GM12878 (cell line): Measurements from ENCODE around the gene ASIC1. TPM values are rescaled to one million over a fixed set of nuclear protein-coding genes. Genes with fewer than 3 reads are reported as not detected.

ENCODE experiments used
- ATF3 ChIP-seq: IDR thresholded peaks from 2 replicates; pipeline ENCODE4 v1.6.1; 2011; ENCODE audit warnings: low read depth, mild to moderate bottlenecking, low read length, moderate library complexity, borderline replicate concordance; ENCODE audit errors: extremely low read depth
- CHD1 ChIP-seq: IDR thresholded peaks from 2 replicates; pipeline ENCODE4 v1.6.1; 2012; ENCODE audit warnings: low read depth, low read length, improper control_type of control experiment
- CHD2 ChIP-seq: IDR thresholded peaks from 2 replicates; pipeline ENCODE4 v1.6.1; 2011; ENCODE audit warnings: low read depth, low read length, improper control_type of control experiment, borderline replicate concordance
- DPF2 ChIP-seq: fragments of 450-650 bp; IDR thresholded peaks from 2 replicates; pipeline ENCODE4 v1.6.1; 2017; ENCODE audit warnings: mild to moderate bottlenecking
- EED ChIP-seq: sonication (generic); IDR thresholded peaks from 2 replicates; pipeline ENCODE4 v1.6.1; 2016; ENCODE audit warnings: antibody characterized with exemption, low read depth
- EZH2 ChIP-seq: IDR thresholded peaks from 2 replicates; pipeline ENCODE4 v1.6.1; 2012; ENCODE audit warnings: low read depth, mild to moderate bottlenecking, control low read depth, inconsistent platforms, low read length, borderline replicate concordance; ENCODE audit not compliant: control insufficient read depth
- HSF1 ChIP-seq: fragments of 150-350 bp; IDR thresholded peaks from 2 replicates; pipeline ENCODE4 v1.6.1; 2014; ENCODE audit warnings: mild to moderate bottlenecking, low read depth, low read length
- IKZF1 ChIP-seq: fragments of 450-650 bp; conservative IDR thresholded peaks from 2 replicates; pipeline ENCODE4 v1.6.1; 2017; ENCODE audit warnings: antibody characterized with exemption, mild to moderate bottlenecking
- IKZF2 ChIP-seq, 2 experiments: fragments of 450-650 bp; IDR thresholded peaks; 2 replicates each; pipeline ENCODE4 v1.6.1; 2017; ENCODE audit warnings: mild to moderate bottlenecking in 2 of 2, moderate library complexity in 2 of 2
- JUND ChIP-seq: IDR thresholded peaks from 2 replicates; pipeline ENCODE4 v1.6.1; 2012; ENCODE audit warnings: low read depth, mild to moderate bottlenecking, low read length, improper control_type of control experiment, moderate library complexity
- KAT2A ChIP-seq: conservative IDR thresholded peaks from 2 replicates; pipeline ENCODE4 v1.6.1; 2011; ENCODE audit warnings: low read depth, low read length; ENCODE audit not compliant: control insufficient read depth
- MTA2 ChIP-seq: fragments of 450-650 bp; IDR thresholded peaks from 2 replicates; pipeline ENCODE4 v1.6.1; 2016; ENCODE audit warnings: low read depth, mild to moderate bottlenecking, moderate library complexity
- NR2F1 ChIP-seq: fragments of 450-650 bp; conservative IDR thresholded peaks from 2 replicates; pipeline ENCODE4 v1.6.1; 2017; ENCODE audit warnings: mild to moderate bottlenecking
- RAD21 ChIP-seq: IDR thresholded peaks from 2 replicates; pipeline ENCODE4 v1.6.1; 2011; ENCODE audit warnings: mild to moderate bottlenecking, low read depth, low read length, moderate library complexity; ENCODE audit not compliant: insufficient read depth
- TAF1 ChIP-seq: IDR thresholded peaks from 2 replicates; pipeline ENCODE4 v1.6.1; 2011; ENCODE audit warnings: mild to moderate bottlenecking, low read depth, low read length, borderline replicate concordance
- TBL1XR1 ChIP-seq: IDR thresholded peaks from 2 replicates; pipeline ENCODE4 v1.6.1; 2012; ENCODE audit warnings: low read depth, low read length, improper control_type of control experiment
- polyA plus RNA-seq, 11 experiments: library from polyadenylated mRNA; depleted of rRNA in 4 of 11; unstranded in 6 of 11; stranded (reverse) in 5 of 11; fragments of >200 nt; fragmentation: Nextera tagmentation in 4 of 11; fragmentation: Illumina TruSeq in 1 of 11; extraction: Ambion mirVana in 4 of 11; extraction: Trizol in 1 of 11; gene quantifications; 1 replicate in 1 of 11; 2 replicates in 10 of 11; pipeline versions ENCODE4 v1.2.1 to v1.2.3, GENCODE V29; 2011 to 2016; ENCODE audit warnings: inconsistent platforms in 2 of 11, missing spikeins in 2 of 11, low read depth in 1 of 11
- total RNA-seq, 4 experiments: library from RNA; depleted of rRNA in 3 of 4; stranded (reverse); fragments of >200 nt in 3 of 4; fragmentation: Illumina TruSeq in 1 of 4; extraction: Trizol in 1 of 4; gene quantifications; 2 replicates each; pipeline versions ENCODE4 v1.2.1 to v1.2.3, GENCODE V29; 2013 to 2021
- TF ChIP-seq, protein P1 (sequence below): IDR thresholded peaks from 2 replicates; pipeline ENCODE4 v1.6.1; 2012; ENCODE audit warnings: low read depth, low read length, improper control_type of control experiment

Gene ASIC1
- total and polyA plus RNA-seq, 10 of the 15 experiments (the other 5 are each of a cell fraction or from before 2014, with no cell fraction given) = 0.02 to 0.28 (median 0.21) TPM; not detected in 4

GRCh38 chr12:50070314-50071060 is 13.1 kb downstream of the ASIC1 start (continued):
- no peak for TF ChIP-seq TAF1
- no peak for TF ChIP-seq CHD2
- peak; percentile 83 for TF ChIP-seq IKZF1
- no peak for TF ChIP-seq NR2F1
- TF ChIP-seq MTA2 = no peak
- TF ChIP-seq EED = no peak
- TF ChIP-seq JUND = no peak
- TF ChIP-seq KAT2A = no peak
- TF ChIP-seq IKZF2 (IDR thresholded peaks at IDR 0.05) = peak; percentile 49 to 64; a peak in 3 of 4 replicates
- no peak for TF ChIP-seq ATF3
- TF ChIP-seq, protein P1, sequence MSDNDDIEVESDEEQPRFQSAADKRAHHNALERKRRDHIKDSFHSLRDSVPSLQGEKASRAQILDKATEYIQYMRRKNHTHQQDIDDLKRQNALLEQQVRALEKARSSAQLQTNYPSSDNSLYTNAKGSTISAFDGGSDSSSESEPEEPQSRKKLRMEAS = no peak
- TF ChIP-seq TBL1XR1 = no peak
- TF ChIP-seq CHD1 = no peak
- peak; percentile 77 for TF ChIP-seq RAD21
- TF ChIP-seq EZH2 = no peak
- TF ChIP-seq DPF2 = no peak
- TF ChIP-seq HSF1 = no peak
